ENCODE measurements around the gene TRAM2. TPM values are rescaled to one million over a fixed set of nuclear protein-coding genes. Genes with fewer than 3 reads are reported as not detected.

The TRAM2 gene
- total and polyA plus RNA-seq, 2 of the 13 experiments (the other 11 are each of a cell fraction or from before 2014, with no cell fraction given) = 49.1 to 72.5 TPM

DNA sequence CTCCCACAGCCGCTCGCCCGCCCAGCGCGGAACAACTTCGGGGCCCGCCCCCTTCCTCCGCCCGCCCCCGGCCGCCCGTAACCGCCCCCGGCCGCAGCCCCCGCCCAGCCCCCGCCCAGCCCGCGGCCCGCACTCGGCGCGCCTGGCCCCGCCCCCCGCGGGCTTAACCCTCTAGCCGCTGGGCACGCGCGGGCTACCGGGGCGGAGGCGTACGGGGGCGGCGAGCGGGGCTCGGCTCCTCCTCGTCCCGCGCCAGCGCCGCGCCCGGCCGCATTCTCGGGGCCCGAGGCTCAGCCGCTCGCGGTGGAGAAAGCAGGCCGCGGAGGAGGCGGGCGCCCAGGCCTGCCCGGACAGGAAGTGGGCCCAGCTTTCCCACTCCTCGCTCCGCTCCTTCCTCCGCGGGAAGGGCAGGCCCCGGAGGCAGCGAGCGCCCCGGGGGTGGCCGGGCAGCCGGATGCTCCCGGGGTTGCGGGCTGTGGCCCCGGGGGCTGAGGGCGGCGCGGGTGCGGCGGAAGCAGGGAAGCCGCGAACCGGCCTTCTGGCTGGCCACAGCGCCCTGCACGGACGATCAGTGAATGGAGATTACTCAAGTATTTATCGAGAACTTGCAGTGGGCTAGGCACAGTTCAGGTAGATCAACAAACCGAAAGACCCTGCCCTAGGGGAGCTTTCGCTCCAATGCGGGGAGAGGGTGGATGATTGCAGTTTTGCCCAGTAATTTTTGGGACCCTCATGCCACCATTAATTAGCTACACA, at the start of gene TRAM2 (continued):
- peak; percentile 92 for TF ChIP-seq ZNF639 (CRISPR knock-in tag; conservative IDR thresholded peaks at IDR 0.05)
- TF ChIP-seq, protein P1, sequence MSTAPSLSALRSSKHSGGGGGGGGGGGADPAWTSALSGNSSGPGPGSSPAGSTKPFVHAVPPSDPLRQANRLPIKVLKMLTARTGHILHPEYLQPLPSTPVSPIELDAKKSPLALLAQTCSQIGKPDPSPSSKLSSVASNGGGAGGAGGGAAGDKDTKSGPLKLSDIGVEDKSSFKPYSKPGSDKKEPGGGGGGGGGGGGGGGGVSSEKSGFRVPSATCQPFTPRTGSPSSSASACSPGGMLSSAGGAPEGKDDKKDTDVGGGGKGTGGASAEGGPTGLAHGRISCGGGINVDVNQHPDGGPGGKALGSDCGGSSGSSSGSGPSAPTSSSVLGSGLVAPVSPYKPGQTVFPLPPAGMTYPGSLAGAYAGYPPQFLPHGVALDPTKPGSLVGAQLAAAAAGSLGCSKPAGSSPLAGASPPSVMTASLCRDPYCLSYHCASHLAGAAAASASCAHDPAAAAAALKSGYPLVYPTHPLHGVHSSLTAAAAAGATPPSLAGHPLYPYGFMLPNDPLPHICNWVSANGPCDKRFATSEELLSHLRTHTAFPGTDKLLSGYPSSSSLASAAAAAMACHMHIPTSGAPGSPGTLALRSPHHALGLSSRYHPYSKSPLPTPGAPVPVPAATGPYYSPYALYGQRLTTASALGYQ (CRISPR knock-in tag; IDR thresholded peaks at IDR 0.05) = peak; percentile 71
- peak; percentile 75; the same call in 1 of the 2 replicates for TF ChIP-seq SALL2 (CRISPR knock-in tag; IDR thresholded peaks at IDR 0.05)
- TF ChIP-seq NRL (CRISPR knock-in tag; IDR thresholded peaks at IDR 0.05; ENCODE audit: borderline replicate concordance) = no peak; the same call in 1 of the 2 replicates
- peak; percentile 48; the same call in 1 of the 2 replicates for TF ChIP-seq MYC (CRISPR knock-in tag; IDR thresholded peaks at IDR 0.05; ENCODE audit: borderline replicate concordance)
- no peak; the same call in 1 of the 2 replicates for TF ChIP-seq GFI1 (CRISPR knock-in tag; IDR thresholded peaks at IDR 0.05; ENCODE audit: borderline replicate concordance)
- peak; percentile 67; the same call in 1 of the 2 replicates for TF ChIP-seq ZNF709 (CRISPR knock-in tag; IDR thresholded peaks at IDR 0.05)
- TF ChIP-seq GZF1 (CRISPR knock-in tag; IDR thresholded peaks at IDR 0.05) = no peak
- TF ChIP-seq HNRNPL (IDR thresholded peaks at IDR 0.05; ENCODE audit: low read depth, low read length) = no peak
- peak; percentile 92 for TF ChIP-seq ZNF652 (CRISPR knock-in tag; IDR thresholded peaks at IDR 0.05; ENCODE audit: borderline replicate concordance, low read depth)
- peak; percentile 88; the same call in 1 of the 2 replicates for TF ChIP-seq ZNF550 (CRISPR knock-in tag; IDR thresholded peaks at IDR 0.05; ENCODE audit: borderline replicate concordance)
- peak; percentile 66; the same call in 1 of the 2 replicates for TF ChIP-seq SATB2 (CRISPR knock-in tag; IDR thresholded peaks at IDR 0.05)
- TF ChIP-seq PPARG (CRISPR knock-in tag; conservative IDR thresholded peaks at IDR 0.05) = 0 out of 2 replicates have a peak, but pooled peaks have one; percentile 34
- TF ChIP-seq GPBP1L1 (CRISPR knock-in tag; IDR thresholded peaks at IDR 0.05) = no peak
- TF ChIP-seq ELF3 (CRISPR knock-in tag; IDR thresholded peaks at IDR 0.05) = peak; percentile 48; the same call in 1 of the 2 replicates
- TF ChIP-seq TSC22D2 (CRISPR knock-in tag; IDR thresholded peaks at IDR 0.05; ENCODE audit: borderline replicate concordance) = 0 out of 2 replicates have a peak, but pooled peaks have one; percentile 59
- TF ChIP-seq, protein P2, sequence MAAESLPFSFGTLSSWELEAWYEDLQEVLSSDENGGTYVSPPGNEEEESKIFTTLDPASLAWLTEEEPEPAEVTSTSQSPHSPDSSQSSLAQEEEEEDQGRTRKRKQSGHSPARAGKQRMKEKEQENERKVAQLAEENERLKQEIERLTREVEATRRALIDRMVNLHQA (CRISPR knock-in tag; IDR thresholded peaks at IDR 0.05) = no peak
- peak; percentile 21 to 55; a peak in 1 of 4 replicates for TF ChIP-seq EP300 (IDR thresholded peaks at IDR 0.05; ENCODE audit: low read depth in 2 of 2, low read length in 2 of 2)
- peak; percentile 32; the same call in 1 of the 2 replicates for TF ChIP-seq EP300 (CRISPR knock-in tag; IDR thresholded peaks at IDR 0.05; ENCODE audit: borderline replicate concordance)
- TF ChIP-seq ZNF543 (CRISPR knock-in tag; IDR thresholded peaks at IDR 0.05) = no peak; the same call in 1 of the 2 replicates
- peak; percentile 85; the same call in 1 of the 2 replicates for TF ChIP-seq ZHX1 (CRISPR knock-in tag; IDR thresholded peaks at IDR 0.05; ENCODE audit: low read depth)

Measured in HepG2 (cell line).